ENCODE results near the gene WDR64.

DNA sequence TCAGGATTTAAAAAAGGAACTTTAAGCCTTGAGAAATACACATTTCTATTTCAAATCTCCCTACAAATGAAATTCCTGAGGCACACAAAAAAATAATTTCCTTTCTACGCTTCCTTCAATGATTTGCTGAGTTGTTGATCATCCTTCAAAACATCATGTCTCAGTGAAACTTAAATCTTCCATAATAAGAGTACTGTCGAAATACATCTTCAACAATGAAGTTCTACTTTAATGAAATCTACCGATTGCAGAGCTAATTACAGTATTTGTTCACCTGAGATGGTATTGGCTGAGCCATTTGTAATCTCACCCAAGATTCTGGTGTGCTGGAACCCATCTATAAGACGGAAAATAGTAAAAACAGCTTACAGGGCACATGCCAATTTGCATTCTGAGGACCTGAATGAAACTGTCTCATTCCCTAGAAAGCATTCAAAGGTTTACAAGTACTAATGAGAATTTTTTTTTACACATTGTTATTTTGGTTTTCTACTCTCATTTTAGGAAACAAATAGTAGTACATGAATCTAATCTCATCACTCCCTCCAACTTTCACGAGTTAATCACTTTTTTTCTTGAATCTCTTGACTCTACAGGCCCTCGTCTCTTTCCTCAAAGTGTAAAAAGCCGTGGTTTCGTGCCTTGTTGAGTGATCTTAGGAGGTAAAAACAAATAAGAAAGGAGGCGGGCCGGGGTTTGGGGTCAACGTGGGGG, 13.0 kb upstream of the WDR64 start:
- TF ChIP-seq, protein P1, sequence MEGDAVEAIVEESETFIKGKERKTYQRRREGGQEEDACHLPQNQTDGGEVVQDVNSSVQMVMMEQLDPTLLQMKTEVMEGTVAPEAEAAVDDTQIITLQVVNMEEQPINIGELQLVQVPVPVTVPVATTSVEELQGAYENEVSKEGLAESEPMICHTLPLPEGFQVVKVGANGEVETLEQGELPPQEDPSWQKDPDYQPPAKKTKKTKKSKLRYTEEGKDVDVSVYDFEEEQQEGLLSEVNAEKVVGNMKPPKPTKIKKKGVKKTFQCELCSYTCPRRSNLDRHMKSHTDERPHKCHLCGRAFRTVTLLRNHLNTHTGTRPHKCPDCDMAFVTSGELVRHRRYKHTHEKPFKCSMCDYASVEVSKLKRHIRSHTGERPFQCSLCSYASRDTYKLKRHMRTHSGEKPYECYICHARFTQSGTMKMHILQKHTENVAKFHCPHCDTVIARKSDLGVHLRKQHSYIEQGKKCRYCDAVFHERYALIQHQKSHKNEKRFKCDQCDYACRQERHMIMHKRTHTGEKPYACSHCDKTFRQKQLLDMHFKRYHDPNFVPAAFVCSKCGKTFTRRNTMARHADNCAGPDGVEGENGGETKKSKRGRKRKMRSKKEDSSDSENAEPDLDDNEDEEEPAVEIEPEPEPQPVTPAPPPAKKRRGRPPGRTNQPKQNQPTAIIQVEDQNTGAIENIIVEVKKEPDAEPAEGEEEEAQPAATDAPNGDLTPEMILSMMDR (conservative IDR thresholded peaks at IDR 0.05) = no peak
- no peak for TF ChIP-seq ZFX (IDR thresholded peaks at IDR 0.05)

All from C4-2B (cell line).